H1 (cell line): ENCODE measurements around the gene DNAI1. TPM values are rescaled to one million over a fixed set of nuclear protein-coding genes. Genes with fewer than 3 reads are reported as not detected.

Experiments
- CTCF ChIA-PET: fragments of 300-600 bp; sonication (Branson Sonifier 250); formaldehyde crosslinking; loops from one replicate; lab custom pipeline; 2021; ENCODE audit not compliant: partially characterized antibody; lab: Charles Lee
- POLR2A ChIA-PET: fragments of 300-600 bp; sonication (Branson Sonifier 250); formaldehyde crosslinking; loops from one replicate; lab custom pipeline; 2021; ENCODE audit warnings: inconsistent platforms; ENCODE audit not compliant: partially characterized antibody; lab: Charles Lee
- DNase-seq, 2 experiments: peaks; one replicate each; pipeline versions ENCODE4 v3.0.0 to v3.0.0-alpha.2; 2010 to 2022; ENCODE audit warnings: low spot score in 2 of 2, low read depth in 1 of 2, mixed read lengths in 1 of 2
- FAIRE-seq: peaks from 2 replicates; lab custom pipeline; 2011; peaks lifted over from hg19 to GRCh38; lab: Jason Lieb, UNC
- H2AFZ ChIP-seq: 2 replicates; pipeline ENCODE4 v1.8.1; 2012; ENCODE audit warnings: low read length, inconsistent platforms
- H2AK5ac ChIP-seq: 2 replicates; pipeline ENCODE4 v1.6.1; 2013; ENCODE audit warnings: low read depth, low read length
- H2BK120ac ChIP-seq: replicated peaks from 2 replicates; pipeline ENCODE3; 2013; ENCODE audit warnings: low read depth, low read length, inconsistent platforms
- H2BK12ac ChIP-seq: 2 replicates; pipeline ENCODE4 v1.6.1; 2013; ENCODE audit warnings: low read depth, low read length
- H2BK15ac ChIP-seq: 2 replicates; pipeline ENCODE4 v1.6.1; 2013; ENCODE audit warnings: low read length
- H2BK20ac ChIP-seq: 2 replicates; pipeline ENCODE4 v1.6.1; 2013; ENCODE audit warnings: low read length
- H2BK5ac ChIP-seq: 2 replicates; pipeline ENCODE4 v1.6.1; 2013; ENCODE audit warnings: low read depth, low read length
- H3K14ac ChIP-seq: 2 replicates; pipeline ENCODE4 v1.6.1; 2013; ENCODE audit warnings: inconsistent platforms; ENCODE audit not compliant: insufficient read length
- H3K18ac ChIP-seq: 2 replicates; pipeline ENCODE4 v1.6.1; 2013; ENCODE audit warnings: low read length; ENCODE audit errors: extremely low read depth
- H3K23ac ChIP-seq: 2 replicates; pipeline ENCODE4 v1.6.1; 2013; ENCODE audit warnings: inconsistent platforms; ENCODE audit not compliant: insufficient read length
- H3K23me2 ChIP-seq: 2 replicates; pipeline ENCODE4 v1.6.1; 2013; ENCODE audit warnings: low read depth, low read length
- H3K27ac ChIP-seq: 2 replicates; pipeline ENCODE4 v1.6.1; 2011; ENCODE audit warnings: low read depth, low read length, inconsistent platforms
- H3K27me3 ChIP-seq, 4 experiments: replicated peaks in 1 of 4; 1 replicate in 1 of 4; 2 replicates in 3 of 4; pipeline versions ENCODE4 v1.6.1 to v1.8.1; 2011 to 2013; ENCODE audit warnings: low read length in 3 of 4, mild to moderate bottlenecking in 3 of 4, inconsistent platforms in 2 of 4, mixed read lengths in 2 of 4, moderate library complexity in 1 of 4; ENCODE audit not compliant: control insufficient read depth in 3 of 4, insufficient read depth in 3 of 4; ENCODE audit errors: extremely low read depth in 1 of 4
- H3K36me3 ChIP-seq, 4 experiments: 2 replicates each; pipeline versions ENCODE4 v1.6.1 to v1.8.1; 2011 to 2013; ENCODE audit warnings: mild to moderate bottlenecking in 4 of 4, low read length in 3 of 4, moderate library complexity in 2 of 4, control low read depth in 1 of 4, inconsistent platforms in 1 of 4; ENCODE audit not compliant: insufficient read depth in 4 of 4, control insufficient read depth in 2 of 4
- H3K4ac ChIP-seq: replicated peaks from 2 replicates; pipeline ENCODE3; 2013; ENCODE audit warnings: low read length, low read depth, mixed read lengths, inconsistent platforms; ENCODE audit not compliant: insufficient read length
- H3K4me1 ChIP-seq, 4 experiments: replicated peaks in 1 of 4; 1 replicate in 1 of 4; 2 replicates in 3 of 4; pipeline versions ENCODE4 v1.6.1 to v1.8.1; 2011 to 2013; ENCODE audit warnings: low read length in 3 of 4, inconsistent platforms in 2 of 4, mixed read lengths in 1 of 4; ENCODE audit not compliant: insufficient read depth in 4 of 4, control insufficient read depth in 3 of 4
- H3K4me2 ChIP-seq, 2 experiments: 2 replicates each; pipeline versions ENCODE4 v1.6.1 to v1.8.1; 2011 to 2013; ENCODE audit warnings: low read depth in 2 of 2, low read length in 2 of 2, control low read depth in 1 of 2, inconsistent platforms in 1 of 2, mild to moderate bottlenecking in 1 of 2; ENCODE audit not compliant: insufficient read depth in 1 of 2
- H3K4me3 ChIP-seq, 4 experiments: fragments of 200-600, 300-600 bp in 1 of 4; sonication (generic), shearing (Covaris generic), sonication (Bioruptor Twin) in 1 of 4; 2 replicates each; pipeline versions ENCODE4 v1.5.1 to v1.8.1; 2011 to 2016; ENCODE audit warnings: low read length in 4 of 4, low read depth in 3 of 4, control low read depth in 2 of 4, inconsistent platforms in 2 of 4, mild to moderate bottlenecking in 2 of 4, mixed read lengths in 1 of 4, moderate library complexity in 1 of 4; ENCODE audit not compliant: insufficient read depth in 2 of 4; ENCODE audit errors: extremely low read depth in 1 of 4
- H3K56ac ChIP-seq: replicated peaks from 2 replicates; pipeline ENCODE3; 2013; ENCODE audit warnings: low read depth, mild to moderate bottlenecking, mixed read lengths, low read length, inconsistent platforms; ENCODE audit not compliant: insufficient read length
- H3K79me1 ChIP-seq: 2 replicates; pipeline ENCODE4 v1.6.1; 2013; ENCODE audit warnings: low read depth, low read length, control low read depth
- H3K79me2 ChIP-seq, 2 experiments: 2 replicates each; pipeline versions ENCODE4 v1.6.1 to v1.8.1; 2012 to 2013; ENCODE audit warnings: low read length in 2 of 2, mild to moderate bottlenecking in 2 of 2, inconsistent platforms in 1 of 2; ENCODE audit not compliant: insufficient read depth in 2 of 2, control insufficient read depth in 1 of 2
- H3K9ac ChIP-seq, 4 experiments: replicated peaks in 1 of 4; 1 replicate in 1 of 4; 2 replicates in 3 of 4; pipeline versions ENCODE4 v1.6.1 to v1.8.1; 2011 to 2013; ENCODE audit warnings: low read depth in 3 of 4, low read length in 3 of 4, control low read depth in 2 of 4, mild to moderate bottlenecking in 2 of 4, moderate library complexity in 2 of 4, inconsistent platforms in 1 of 4; ENCODE audit errors: extremely low read depth in 1 of 4
- H3K9me3 ChIP-seq, 2 experiments: 2 replicates each; pipeline versions ENCODE4 v1.6.1 to v1.8.1; 2012 to 2013; ENCODE audit warnings: mild to moderate bottlenecking in 2 of 2, moderate library complexity in 2 of 2, control low read depth in 1 of 2, inconsistent platforms in 1 of 2, low read depth in 1 of 2, low read length in 1 of 2, mixed read lengths in 1 of 2; ENCODE audit not compliant: insufficient read depth in 2 of 2
- H4K20me1 ChIP-seq, 2 experiments: replicated peaks in 1 of 2; 2 replicates each; pipeline versions ENCODE3 to v1.8.1; 2011 to 2013; ENCODE audit warnings: inconsistent platforms in 2 of 2, low read length in 2 of 2, mild to moderate bottlenecking in 1 of 2; ENCODE audit not compliant: insufficient read depth in 2 of 2, control insufficient read depth in 1 of 2
- H4K5ac ChIP-seq: 2 replicates; pipeline ENCODE4 v1.6.1; 2013; ENCODE audit warnings: low read length, low read depth, mixed read lengths, inconsistent platforms; ENCODE audit not compliant: insufficient read length
- H4K8ac ChIP-seq: 2 replicates; pipeline ENCODE4 v1.8.0; 2013; ENCODE audit warnings: mild to moderate bottlenecking, moderate library complexity, low read length, inconsistent platforms; ENCODE audit not compliant: insufficient read depth; ENCODE audit errors: extremely low read depth
- H4K91ac ChIP-seq: replicated peaks from 2 replicates; pipeline ENCODE3; 2013; ENCODE audit warnings: low read length, mixed read lengths, inconsistent platforms; ENCODE audit not compliant: insufficient read length
- CBX5 ChIP-seq: fragments of 300-800, 300-1000 bp; sonication (generic); IDR thresholded peaks from 2 replicates; pipeline ENCODE4 v1.7.1; 2016; ENCODE audit warnings: antibody characterized with exemption, low read length, low read depth
- KDM4A ChIP-seq: IDR thresholded peaks from one replicate; pipeline ENCODE4 v1.7.1; 2012; ENCODE audit warnings: low read depth, mild to moderate bottlenecking, moderate library complexity, low read length, inconsistent platforms; ENCODE audit not compliant: severe bottlenecking
- NANOG ChIP-seq: IDR thresholded peaks from 2 replicates; pipeline ENCODE4 v1.6.1; 2011; ENCODE audit warnings: low read length, low read depth, mild to moderate bottlenecking, inconsistent platforms; ENCODE audit not compliant: insufficient read depth, poor library complexity, severe bottlenecking
- NRF1 ChIP-seq: IDR thresholded peaks from 2 replicates; pipeline ENCODE4 v1.6.1; 2011; ENCODE audit warnings: mild to moderate bottlenecking, low read depth, low read length, improper control_type of control experiment
- RFX5 ChIP-seq: IDR thresholded peaks from 2 replicates; pipeline ENCODE4 v1.6.1; 2011; ENCODE audit warnings: low read depth, low read length, improper control_type of control experiment, borderline replicate concordance
- WGBS, 2 experiments: shearing (Covaris generic) in 1 of 2; methylation state at CpG; one replicate each; pipeline versions ENCODE4 v1.1.6 to v1.1.7; 2013 to 2015; ENCODE audit warnings: low lambda C conversion rate in 2 of 2, mixed read lengths in 2 of 2, inconsistent platforms in 1 of 2, low coverage in 1 of 2, missing lambda C conversion rate in 1 of 2; ENCODE audit not compliant: insufficient replicate concordance in 2 of 2, insufficient coverage in 1 of 2, insufficient read length in 1 of 2; ENCODE audit errors: extremely low coverage in 1 of 2, missing lambda C conversion rate in 1 of 2; 5-methylcytosine and 5-hydroxymethylcytosine counted together
- polyA plus RNA-seq, 7 experiments: library from polyadenylated mRNA; depleted of rRNA in 3 of 7; stranded (reverse) in 5 of 7; unstranded in 2 of 7; fragments of >200 nt in 5 of 7; fragments of 200-250 nt in 2 of 7; gene quantifications; 1 replicate in 5 of 7; 2 replicates in 1 of 7; 4 replicates in 1 of 7; pipeline versions ENCODE4 v1.2.1 to v1.2.3, GENCODE V29; 2011 to 2013; ENCODE audit warnings: missing spikeins in 2 of 7, mixed read lengths in 2 of 7
- total RNA-seq: library from RNA; stranded (reverse); fragmentation: NEBNext Ultra II Directional; extraction: Animal tissue kit (Norgen Biotek cat#: 25700); gene quantifications from 2 replicates; pipeline ENCODE4 v1.2.1, GENCODE V29; 2021
- TF ChIP-seq, protein P1 (sequence below): IDR thresholded peaks from 2 replicates; pipeline ENCODE4 v1.6.1; 2012; ENCODE audit warnings: low read length, inconsistent platforms

DNAI1 gene
- total and polyA plus RNA-seq, 2 of the 8 experiments (the other 6 are each of a cell fraction or from before 2014, with no cell fraction given), result 0.37 to 0.54 TPM

DNA sequence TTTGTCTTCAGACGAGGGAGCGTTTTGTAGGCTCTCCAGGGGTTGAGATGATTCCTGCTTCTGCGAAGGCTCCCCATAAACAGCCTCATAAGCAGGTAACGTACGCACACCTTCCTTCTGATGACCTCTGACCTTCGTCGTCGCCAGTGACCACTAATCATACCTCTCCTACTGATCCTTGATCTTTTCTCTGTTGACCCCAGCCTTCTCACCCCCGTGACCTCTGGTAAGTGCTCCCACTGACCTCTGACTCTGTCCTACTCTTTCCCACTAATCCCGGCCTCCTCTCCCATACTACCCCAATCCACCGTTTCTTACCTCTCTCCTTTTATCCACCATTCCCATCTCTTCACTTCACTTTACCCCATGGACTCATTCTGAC, 345 bp downstream of the DNAI1 start:
- Histone ChIP-seq H3K56ac (no peak overlapping the region), H2BK20ac (no peak overlapping the region), H3K79me1 (no peaks in the 10 kb centered on the region; the same call in 1 of the 2 replicates), H3K79me2 (no peaks in the 10 kb centered on the region), H2AFZ (peak overlapping the region; percentile 96), H2BK12ac (0 out of 2 replicates have a peak overlapping the region, but pooled peaks have one; percentile 4), H4K5ac (no peak overlapping the region), H3K9ac (peak overlapping the region in 3 of 4 experiments; percentile 8 to 42 (median 41); a peak in 6 of 7 replicates), H3K4me3 (peak overlapping the region; percentile 48 to 82 (median 62); a peak in 7 of 8 replicates), H3K36me3 (no peaks in the 10 kb centered on the region), H3K14ac (no peak overlapping the region), H3K9me3 (no peaks in the 10 kb centered on the region), H4K8ac (no peak overlapping the region), H3K23ac (no peak overlapping the region), H2BK120ac (no peak overlapping the region), H4K91ac (no peak overlapping the region), H3K27ac (no peak overlapping the region), H3K23me2 (peaks cover 17% of the 10 kb centered on the region), H2AK5ac (no peak overlapping the region), H3K4me2 (peak overlapping the region; percentile 93 to 98), H2BK5ac (0 out of 2 replicates have a peak overlapping the region, but pooled peaks have one; percentile 3), H2BK15ac (no peak overlapping the region), H3K27me3 (peaks cover 0 to 12% (median 7%) of the 10 kb centered on the region in 4 experiments; a peak in 4 of 7 replicates), H3K4ac (no peak overlapping the region), H3K18ac (no peak overlapping the region), H4K20me1 (peaks cover 1 to 2% of the 10 kb centered on the region in 2 experiments), H3K4me1 (peaks cover 0 to 12% (median 6%) of the 10 kb centered on the region in 4 experiments; a peak in 6 of 7 replicates)
- WGBS, 2 experiments, result 26 to 100% methylated on average over 2 to 11 of the region's 11 CpGs
- DNase-seq (no peak), FAIRE-seq (no peak)
- POLR2A ChIA-PET, result interaction anchor here (2.3 kb wide), 1 partner anchor 12 kb away, joined by 6 read pairs; no protein-coding TSS in a partner anchor
- TF ChIP-seq KDM4A, result peak; percentile 47
- TF ChIP-seq NANOG, result no peak
- no peak for TF ChIP-seq CBX5
- TF ChIP-seq, protein P1, sequence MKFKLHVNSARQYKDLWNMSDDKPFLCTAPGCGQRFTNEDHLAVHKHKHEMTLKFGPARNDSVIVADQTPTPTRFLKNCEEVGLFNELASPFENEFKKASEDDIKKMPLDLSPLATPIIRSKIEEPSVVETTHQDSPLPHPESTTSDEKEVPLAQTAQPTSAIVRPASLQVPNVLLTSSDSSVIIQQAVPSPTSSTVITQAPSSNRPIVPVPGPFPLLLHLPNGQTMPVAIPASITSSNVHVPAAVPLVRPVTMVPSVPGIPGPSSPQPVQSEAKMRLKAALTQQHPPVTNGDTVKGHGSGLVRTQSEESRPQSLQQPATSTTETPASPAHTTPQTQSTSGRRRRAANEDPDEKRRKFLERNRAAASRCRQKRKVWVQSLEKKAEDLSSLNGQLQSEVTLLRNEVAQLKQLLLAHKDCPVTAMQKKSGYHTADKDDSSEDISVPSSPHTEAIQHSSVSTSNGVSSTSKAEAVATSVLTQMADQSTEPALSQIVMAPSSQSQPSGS, result no peak
- no peak for TF ChIP-seq NRF1
- no peak for TF ChIP-seq RFX5
- CTCF ChIA-PET, result interaction anchor here (1.1 to 13.0 kb wide), 3 partner anchors 43 to 88 kb away, joined by 3 to 73 read pairs (median 3); no protein-coding TSS in a partner anchor
